ENCODE data around the gene ATCAY. TPM values are rescaled to one million over a fixed set of nuclear protein-coding genes. Genes with fewer than 3 reads are reported as not detected.
"Not testable (repeated sequence)": the region's sequence is repeated elsewhere in the genome, so short reads cannot be mapped to it uniquely, and the experiment has no call there.

ATCAY gene
- total and polyA plus RNA-seq, 5 donors: 0.05 TPM; not detected in 4

DNA sequence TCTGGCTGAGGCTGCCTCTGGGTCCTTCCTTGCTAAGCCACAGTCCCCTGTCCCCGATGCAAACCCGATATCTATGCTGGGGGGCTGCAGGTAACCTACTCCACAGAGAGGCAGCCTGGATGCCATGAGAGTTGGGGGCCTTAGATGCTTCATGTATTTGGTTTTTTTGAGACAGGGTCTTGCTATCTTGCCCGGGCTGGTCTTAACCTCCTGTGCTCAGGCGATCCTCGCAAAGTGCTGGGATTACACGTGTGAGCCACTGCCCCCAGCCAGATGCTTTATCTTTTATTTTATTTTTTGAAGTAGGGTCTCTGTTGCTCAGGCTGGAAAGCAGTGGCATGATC, 1.5 kb downstream of the ATCAY start:
- no peak overlapping the region for H3K27ac ChIP-seq (ENCODE audit: low read length)
- intact Hi-C loops (cut with DNase I): no loop called here
- WGBS: 21% methylated on average over 6 of the region's 6 CpGs
- no peaks in the 10 kb centered on the region for H3K9me3 ChIP-seq (ENCODE audit: control insufficient read depth, low read length)
- ATAC-seq (no peak), DNase-seq (no peak)
- H3K27me3 ChIP-seq (ENCODE audit: control insufficient read depth, insufficient read depth): no peaks in the 10 kb centered on the region
- H3K4me3 ChIP-seq (ENCODE audit: low read length): no peak overlapping the region
- H3K4me1 ChIP-seq (ENCODE audit: control insufficient read depth, insufficient read depth, low read length): no peaks in the 10 kb centered on the region

DNA sequence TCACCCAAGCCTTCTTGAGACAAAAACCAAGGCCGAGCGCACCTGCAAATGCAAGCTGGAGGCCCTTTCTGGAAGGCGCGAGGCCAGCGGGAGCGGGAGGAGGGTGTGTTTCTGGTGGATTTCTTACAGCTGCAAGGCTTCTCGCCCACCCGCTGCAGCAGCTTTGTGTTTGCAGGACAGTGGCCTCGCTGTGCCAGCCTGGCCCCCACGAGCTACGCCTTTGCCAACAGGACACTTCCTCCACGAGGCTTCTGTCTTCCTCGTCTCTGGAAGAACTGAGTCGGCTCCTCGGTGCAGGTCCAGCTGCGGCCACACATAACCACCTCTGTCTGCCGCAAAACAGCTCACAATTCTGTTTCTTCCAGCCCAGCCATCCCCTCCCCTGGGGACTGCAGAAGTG, 10.1 kb downstream of the ATCAY start:
- no peaks in the 10 kb centered on the region for H3K9me3 ChIP-seq (ENCODE audit: control insufficient read depth, low read length)
- no peaks in the 10 kb centered on the region for H3K4me1 ChIP-seq (ENCODE audit: control insufficient read depth, insufficient read depth, low read length)
- intact Hi-C loops (cut with DNase I): no loop called here
- ATAC-seq (no peak), DNase-seq (no peak)
- no peaks in the 10 kb centered on the region for H3K27me3 ChIP-seq (ENCODE audit: control insufficient read depth, insufficient read depth)
- no peak overlapping the region for H3K27ac ChIP-seq (ENCODE audit: low read length)
- no peak overlapping the region for H3K4me3 ChIP-seq (ENCODE audit: low read length)
- 82% methylated on average over 17 of the region's 17 CpGs for WGBS

DNA sequence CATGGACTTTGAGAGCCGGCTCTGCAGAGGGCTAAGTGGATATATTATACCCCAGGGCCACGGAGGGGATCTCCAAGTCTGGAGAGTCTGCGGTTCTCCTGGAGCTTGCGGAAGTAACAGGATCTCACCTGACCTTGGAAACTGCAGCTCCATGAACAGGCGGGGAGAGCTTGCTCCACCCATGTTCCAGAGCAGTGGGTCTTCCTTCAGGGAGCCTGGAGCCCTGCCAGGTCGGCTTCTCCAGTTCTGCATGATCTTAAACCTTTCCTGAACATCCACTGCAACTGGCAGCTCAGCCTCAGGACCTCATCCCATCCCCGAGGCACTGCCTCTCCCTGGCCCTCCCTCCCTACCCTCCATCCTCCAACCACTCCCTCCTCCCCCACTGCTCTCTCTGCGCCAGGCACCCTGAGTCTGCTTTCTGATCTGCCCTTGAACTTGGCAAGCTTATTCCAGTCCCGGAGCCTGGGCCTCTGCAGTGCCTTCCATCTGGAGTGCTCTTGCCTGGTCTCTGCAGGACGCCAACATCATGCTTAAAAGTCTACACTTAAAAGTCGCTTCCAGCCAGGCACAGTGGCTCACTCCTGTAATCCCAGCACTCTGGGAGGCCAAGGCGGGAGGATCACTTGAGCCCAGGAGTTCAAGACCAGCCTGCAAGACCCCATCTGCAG, 13.2 kb downstream of the ATCAY start:
- no peak for ATAC-seq
- DNase-seq: no peak
- intact Hi-C loops (cut with DNase I): no loop called here
- H3K4me3 ChIP-seq (ENCODE audit: low read length): no peak overlapping the region
- WGBS: 70% methylated on average over 12 of the region's 12 CpGs
- H3K27ac ChIP-seq (ENCODE audit: low read length): no peak overlapping the region
- H3K27me3 ChIP-seq (ENCODE audit: control insufficient read depth, insufficient read depth): no peaks in the 10 kb centered on the region
- no peaks in the 10 kb centered on the region for H3K4me1 ChIP-seq (ENCODE audit: control insufficient read depth, insufficient read depth, low read length)
- H3K9me3 ChIP-seq (ENCODE audit: control insufficient read depth, low read length): peaks cover 2% of the 10 kb centered on the region

DNA sequence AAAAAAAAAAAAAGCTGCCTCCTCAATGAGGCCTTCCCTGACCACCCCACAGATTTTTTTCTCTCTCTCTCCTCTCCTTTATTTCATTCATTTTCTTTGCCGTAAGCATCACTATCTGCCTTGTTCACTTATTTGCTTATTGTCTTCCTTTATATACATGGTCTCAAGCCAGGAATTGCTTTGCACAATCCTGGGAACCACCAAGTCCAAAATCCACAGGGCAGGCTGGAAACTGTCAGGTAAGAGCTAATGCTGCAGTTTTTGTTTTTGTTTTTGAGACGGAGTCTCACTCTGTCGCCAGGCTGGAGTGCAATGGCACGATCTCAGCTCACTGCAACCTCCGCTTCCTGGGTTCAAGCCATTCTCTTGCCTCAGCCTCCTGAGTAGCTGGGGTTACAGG, 14.5 kb downstream of the ATCAY start:
- H3K27me3 ChIP-seq (ENCODE audit: control insufficient read depth, insufficient read depth); H3K4me3 ChIP-seq (ENCODE audit: low read length); DNase-seq; H3K27ac ChIP-seq (ENCODE audit: low read length); intact Hi-C loops (cut with DNase I); ATAC-seq; H3K9me3 ChIP-seq (ENCODE audit: control insufficient read depth, low read length); H3K4me1 ChIP-seq (ENCODE audit: control insufficient read depth, insufficient read depth, low read length): not testable (repeated sequence)
- 82% methylated on average over 5 of the region's 5 CpGs for WGBS

DNA sequence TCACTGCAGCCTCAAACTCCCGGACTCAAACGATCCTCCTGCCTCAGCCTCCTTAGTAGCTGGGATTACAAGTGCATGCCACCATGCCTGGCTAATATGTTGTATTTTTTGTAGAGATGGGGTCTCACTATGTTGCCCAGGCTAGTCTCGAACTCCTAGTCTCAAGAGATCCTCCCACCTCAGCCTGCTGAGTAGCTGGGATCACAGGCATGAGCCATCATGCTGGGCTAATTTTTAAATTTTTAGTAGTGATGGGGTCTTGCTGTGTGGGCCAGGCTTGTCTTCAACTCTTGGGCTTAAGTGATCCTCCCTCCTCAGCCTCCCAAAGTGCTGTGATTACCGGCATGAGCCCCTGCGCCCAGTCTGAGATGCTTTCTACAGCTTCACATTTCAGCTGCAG, 15.3 kb downstream of the ATCAY start:
- 87% methylated on average over 5 of the region's 5 CpGs for WGBS
- intact Hi-C loops (cut with DNase I): no loop called here

DNA sequence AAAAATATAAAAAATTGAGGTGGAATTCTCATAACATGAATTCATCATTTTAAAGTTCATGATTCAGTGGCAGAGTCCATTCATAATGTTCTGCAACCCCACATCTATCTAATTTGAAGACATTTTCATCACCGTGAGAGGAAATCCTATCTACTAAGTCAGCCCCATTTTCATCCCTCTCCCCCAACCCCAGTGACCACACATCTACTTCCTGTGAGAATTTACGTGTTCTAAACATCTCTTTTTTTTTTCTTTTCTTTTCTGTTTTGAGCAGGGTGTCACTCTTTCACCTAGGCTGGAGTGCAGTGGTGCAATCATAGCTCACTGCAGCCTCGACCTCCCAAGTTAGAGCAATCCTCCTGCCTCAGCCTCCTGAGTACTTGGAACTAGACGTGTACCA, 17.5 kb downstream of the ATCAY start:
- H3K27me3 ChIP-seq (ENCODE audit: control insufficient read depth, insufficient read depth): no peaks in the 10 kb centered on the region
- no peaks in the 10 kb centered on the region for H3K4me1 ChIP-seq (ENCODE audit: control insufficient read depth, insufficient read depth, low read length)
- H3K4me3 ChIP-seq (ENCODE audit: low read length): no peak overlapping the region
- H3K9me3 ChIP-seq (ENCODE audit: control insufficient read depth, low read length): peaks cover 2% of the 10 kb centered on the region
- no peak for ATAC-seq
- WGBS: 67% methylated on average over 4 of the region's 4 CpGs
- H3K27ac ChIP-seq (ENCODE audit: low read length): no peak overlapping the region
- intact Hi-C loops (cut with DNase I): no loop called here
- DNase-seq: no peak

More for the DNA sequence above, 15.3 kb downstream of the ATCAY start:
- Histone ChIP-seq H3K4me3 (ENCODE audit: low read length) (no peak overlapping the region), H3K27ac (ENCODE audit: low read length) (no peak overlapping the region), H3K27me3 (ENCODE audit: control insufficient read depth, insufficient read depth) (no peaks in the 10 kb centered on the region), H3K9me3 (ENCODE audit: control insufficient read depth, low read length) (peaks cover 2% of the 10 kb centered on the region), H3K4me1 (ENCODE audit: control insufficient read depth, insufficient read depth, low read length) (no peaks in the 10 kb centered on the region)
- DNase-seq: no peak
- no peak for ATAC-seq

DNA sequence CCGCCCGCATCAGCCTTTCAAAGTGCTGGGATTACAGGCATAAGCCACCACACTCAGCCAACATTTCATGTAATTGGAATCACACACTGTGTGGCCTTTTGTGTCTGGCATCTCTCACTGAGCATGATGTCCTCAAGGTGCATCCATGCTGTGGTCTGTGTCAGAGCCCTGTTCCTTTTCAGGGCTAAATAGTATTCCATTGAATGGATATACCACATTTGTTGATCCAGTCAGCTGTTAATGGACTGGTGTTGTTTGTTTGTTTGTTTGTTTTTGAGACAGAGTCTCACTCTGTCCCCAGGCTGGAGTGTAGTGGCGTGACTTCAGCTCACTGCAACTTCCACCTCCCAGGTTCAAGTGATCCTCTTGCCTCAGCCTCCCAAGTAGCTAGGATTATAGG, 17.9 kb downstream of the ATCAY start:
- no peaks in the 10 kb centered on the region for H3K4me1 ChIP-seq (ENCODE audit: control insufficient read depth, insufficient read depth, low read length)

DNA sequence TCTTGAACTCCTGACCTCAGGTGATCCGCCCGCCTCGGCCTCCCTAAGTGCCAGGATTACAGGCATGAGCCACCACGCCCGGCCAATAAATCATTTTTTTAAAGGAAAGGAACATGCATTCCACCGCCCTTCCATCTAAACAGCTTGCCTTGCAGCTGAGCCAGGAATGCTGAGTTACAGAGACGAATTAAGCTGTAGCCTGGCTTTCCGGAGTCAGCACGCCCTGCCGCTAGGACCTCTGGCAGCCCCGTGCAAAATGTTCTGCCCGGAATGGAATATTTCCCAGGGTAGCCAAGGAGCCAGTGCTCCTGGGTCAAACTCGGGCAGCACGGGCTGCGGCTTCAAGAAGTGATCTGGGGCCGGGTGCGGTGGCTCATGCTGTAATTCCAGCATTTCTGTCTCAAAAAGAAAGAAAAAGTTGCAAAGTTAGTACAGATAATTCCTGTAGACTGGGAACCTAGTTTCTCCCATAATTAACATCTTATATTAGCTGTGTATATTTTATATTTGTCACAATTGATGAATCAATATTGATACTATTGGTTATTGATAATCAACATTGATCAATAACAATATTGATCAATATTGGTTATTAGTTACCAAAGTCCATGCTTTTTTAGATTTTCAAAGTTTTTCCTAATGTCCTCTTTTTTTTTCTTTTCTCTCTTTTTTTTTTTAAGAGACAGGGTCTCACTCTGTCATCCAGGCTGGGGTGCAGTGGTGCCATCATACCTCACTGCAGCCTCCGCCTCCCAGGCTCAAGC, 19.2 kb downstream of the ATCAY start:
- intact Hi-C loops (cut with DNase I): no loop called here
- Histone ChIP-seq H3K4me3 (ENCODE audit: low read length) (no peak overlapping the region), H3K27ac (ENCODE audit: low read length) (no peak overlapping the region), H3K9me3 (ENCODE audit: control insufficient read depth, low read length) (peaks cover 2% of the 10 kb centered on the region), H3K4me1 (ENCODE audit: control insufficient read depth, insufficient read depth, low read length) (no peaks in the 10 kb centered on the region), H3K27me3 (ENCODE audit: control insufficient read depth, insufficient read depth) (no peaks in the 10 kb centered on the region)
- ATAC-seq (no peak), DNase-seq (no peak)
- WGBS: 80% methylated on average over 18 of the region's 18 CpGs

More for the DNA sequence above, 17.9 kb downstream of the ATCAY start:
- no peak overlapping the region for H3K27ac ChIP-seq (ENCODE audit: low read length)
- DNase-seq (no peak), ATAC-seq (no peak)
- no peak overlapping the region for H3K4me3 ChIP-seq (ENCODE audit: low read length)
- H3K27me3 ChIP-seq (ENCODE audit: control insufficient read depth, insufficient read depth): no peaks in the 10 kb centered on the region
- 94% methylated on average over 3 of the region's 3 CpGs for WGBS
- peaks cover 2% of the 10 kb centered on the region for H3K9me3 ChIP-seq (ENCODE audit: control insufficient read depth, low read length)
- intact Hi-C loops (cut with DNase I): no loop called here

DNA sequence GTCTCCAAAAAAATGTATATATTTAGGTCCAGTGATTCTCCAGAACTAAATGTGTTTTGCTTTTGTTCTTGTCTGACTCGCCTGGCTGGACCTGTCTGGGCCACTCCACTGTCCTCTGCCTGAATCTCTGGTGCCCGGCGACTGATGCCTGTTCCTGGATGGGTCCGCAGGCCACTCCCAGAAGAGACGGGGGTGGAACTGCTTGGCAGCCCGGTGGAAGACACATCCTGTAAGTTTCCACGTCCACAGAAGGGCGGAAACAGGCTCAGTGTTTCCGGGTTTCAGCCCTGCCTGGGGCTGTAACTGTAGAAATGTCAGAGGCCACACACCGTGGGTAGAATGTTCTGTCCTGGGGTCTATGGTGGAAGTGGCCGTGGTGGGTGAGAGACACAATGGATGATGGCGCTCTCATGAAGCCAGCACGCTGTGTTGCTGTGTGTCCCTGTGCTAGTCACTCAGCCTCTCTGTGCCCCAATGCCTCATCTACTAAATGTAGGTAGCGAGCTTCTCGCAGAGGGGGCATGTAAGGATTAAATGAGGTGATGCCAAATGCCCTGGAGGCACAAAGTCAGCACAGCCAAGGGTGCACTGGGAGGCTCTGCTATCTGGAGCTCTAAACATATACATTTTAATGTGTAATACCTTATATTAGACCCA, 22.0 kb downstream of the ATCAY start:
- ATAC-seq: no peak
- intact Hi-C loops (cut with DNase I): no loop called here
- no peak for DNase-seq
- 71% methylated on average over 15 of the region's 15 CpGs for WGBS
- Histone ChIP-seq H3K27me3 (ENCODE audit: control insufficient read depth, insufficient read depth) (no peaks in the 10 kb centered on the region), H3K4me3 (ENCODE audit: low read length) (no peak overlapping the region), H3K9me3 (ENCODE audit: control insufficient read depth, low read length) (peaks cover 2% of the 10 kb centered on the region), H3K27ac (ENCODE audit: low read length) (no peak overlapping the region), H3K4me1 (ENCODE audit: control insufficient read depth, insufficient read depth, low read length) (no peaks in the 10 kb centered on the region)

DNA sequence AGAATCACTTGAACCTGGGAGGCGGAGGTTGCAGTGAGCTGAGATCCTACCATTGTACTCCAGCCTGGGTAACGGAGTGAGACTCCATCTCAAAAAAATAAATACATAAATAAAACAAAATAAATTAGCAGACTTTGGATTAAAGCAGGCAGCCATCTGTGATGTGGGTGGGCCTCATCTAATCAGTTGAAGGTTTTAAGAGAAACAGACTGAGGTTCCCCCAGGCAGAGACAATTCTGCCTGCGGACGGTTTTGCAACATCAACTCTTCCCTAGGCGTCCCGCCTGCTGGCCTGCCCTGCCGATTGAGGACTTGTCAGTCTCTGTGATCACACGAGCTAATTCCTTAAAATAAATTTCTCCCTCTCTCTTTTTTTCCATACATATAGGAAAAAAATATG, 23.7 kb downstream of the ATCAY start:
- Histone ChIP-seq H3K4me3 (ENCODE audit: low read length) (no peak overlapping the region), H3K27ac (ENCODE audit: low read length) (no peak overlapping the region), H3K27me3 (ENCODE audit: control insufficient read depth, insufficient read depth) (no peaks in the 10 kb centered on the region), H3K4me1 (ENCODE audit: control insufficient read depth, insufficient read depth, low read length) (no peaks in the 10 kb centered on the region), H3K9me3 (ENCODE audit: control insufficient read depth, low read length) (no peaks in the 10 kb centered on the region)
- ATAC-seq: no peak
- intact Hi-C loops (cut with DNase I): no loop called here
- DNase-seq: no peak
- 91% methylated on average over 8 of the region's 8 CpGs for WGBS

DNA sequence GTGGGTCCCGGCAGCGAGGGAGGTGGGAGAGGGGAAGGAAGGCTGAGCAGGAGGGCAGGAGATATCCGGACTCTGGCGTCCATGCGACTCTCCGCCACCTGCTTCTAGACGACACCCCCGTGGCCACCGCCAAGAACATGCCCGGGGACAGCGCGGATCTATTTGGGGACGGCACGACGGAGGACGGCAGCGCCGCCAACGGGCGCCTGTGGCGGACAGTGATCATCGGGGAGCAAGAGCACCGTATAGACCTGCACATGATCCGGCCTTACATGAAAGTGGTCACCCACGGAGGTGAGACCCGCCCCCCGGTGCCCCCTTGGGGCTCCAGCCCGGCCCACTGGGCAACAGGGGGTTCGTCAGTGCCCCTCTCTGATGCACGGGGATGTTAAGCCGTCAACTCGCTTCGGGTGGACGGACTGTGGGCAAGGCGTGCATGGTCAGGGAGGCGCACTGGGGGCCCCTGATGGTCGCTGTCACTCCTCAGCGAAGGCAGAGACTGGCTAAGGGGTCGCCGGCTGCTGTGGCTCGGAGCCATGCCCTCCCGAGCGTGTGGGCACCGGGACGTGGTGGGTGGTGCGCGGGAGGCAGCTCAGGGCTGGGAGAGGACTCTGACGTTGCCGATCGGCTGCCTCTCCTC, 27.3 kb downstream of the ATCAY start:
- intact Hi-C loops (cut with DNase I): no loop called here
- Histone ChIP-seq H3K27me3 (ENCODE audit: control insufficient read depth, insufficient read depth) (no peaks in the 10 kb centered on the region), H3K4me1 (ENCODE audit: control insufficient read depth, insufficient read depth, low read length) (no peaks in the 10 kb centered on the region), H3K27ac (ENCODE audit: low read length) (no peak overlapping the region), H3K4me3 (ENCODE audit: low read length) (no peak overlapping the region), H3K9me3 (ENCODE audit: control insufficient read depth, low read length) (no peaks in the 10 kb centered on the region)
- DNase-seq (no peak), ATAC-seq (peak in 1 of 2 donors; percentile 38)
- 85% methylated on average over 50 of the region's 50 CpGs for WGBS

Data from right cardiac atrium (tissue), 5 donors.